ENCODE data around the gene FBXL22.

Gene FBXL22, protein sequence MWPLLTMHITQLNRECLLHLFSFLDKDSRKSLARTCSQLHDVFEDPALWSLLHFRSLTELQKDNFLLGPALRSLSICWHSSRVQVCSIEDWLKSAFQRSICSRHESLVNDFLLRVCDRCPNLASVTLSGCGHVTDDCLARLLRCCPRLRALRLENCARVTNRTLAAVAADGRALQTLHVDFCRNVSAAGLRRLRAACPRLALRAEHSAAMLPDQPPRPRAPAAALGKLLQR

GRCh38 chr15:63597038-63597790, at the start of gene FBXL22:
FBXL22 (plus strand) TSS chr15:63597387; CDS start chr15:63597393, 6 bp downstream.
- no peak for DNase-seq

GRCh38 chr15:63551400-63551799, 45.8 kb upstream of the FBXL22 start:
- no peak for DNase-seq

DNA sequence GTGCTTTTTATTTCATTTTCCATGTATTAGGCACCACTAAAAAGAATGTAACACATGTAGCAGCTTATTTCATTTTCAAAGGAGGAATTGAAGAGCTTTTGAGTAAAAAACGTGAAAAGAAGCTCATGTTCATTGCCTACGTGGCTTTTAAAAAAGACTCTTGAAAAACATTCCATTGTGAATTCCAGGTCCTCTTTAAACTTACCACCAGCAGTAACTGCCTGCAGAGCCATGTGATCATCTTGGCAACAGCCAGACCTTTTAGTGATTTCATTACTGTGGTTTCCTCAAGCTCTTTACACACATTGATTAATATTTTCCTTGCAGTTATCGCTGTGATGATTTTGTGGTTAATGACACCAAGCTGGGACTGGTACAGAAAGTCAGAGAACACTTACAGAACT, 43.8 kb upstream of the FBXL22 start:
- DNase-seq, result no peak

- DNase-seq, result no peak
Measured at GRCh38 chr15:63554337-63554927, 42.8 kb upstream of the FBXL22 start.

DNA sequence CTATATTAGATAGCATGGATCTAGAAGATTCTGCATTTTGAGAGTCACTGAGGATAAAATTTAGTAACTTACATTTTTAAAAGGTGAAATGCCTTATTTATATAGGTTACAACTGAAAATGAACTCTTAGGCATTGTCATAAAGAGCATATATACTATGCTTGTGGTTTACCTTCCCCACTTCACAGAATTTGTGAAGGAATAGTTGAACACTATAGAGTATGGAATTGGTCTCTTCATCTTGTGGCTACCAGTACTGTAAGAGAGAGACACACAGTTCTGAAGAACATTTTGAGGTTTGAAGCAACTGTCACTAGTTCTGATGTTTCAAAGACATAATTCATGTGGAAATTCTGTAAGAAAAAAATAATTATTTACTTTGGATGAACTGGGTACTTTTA, 41.7 kb upstream of the FBXL22 start:
- DNase-seq, result no peak

GRCh38 chr15:63556246-63556645, 40.9 kb upstream of the FBXL22 start:
- DNase-seq, result no peak

DNA sequence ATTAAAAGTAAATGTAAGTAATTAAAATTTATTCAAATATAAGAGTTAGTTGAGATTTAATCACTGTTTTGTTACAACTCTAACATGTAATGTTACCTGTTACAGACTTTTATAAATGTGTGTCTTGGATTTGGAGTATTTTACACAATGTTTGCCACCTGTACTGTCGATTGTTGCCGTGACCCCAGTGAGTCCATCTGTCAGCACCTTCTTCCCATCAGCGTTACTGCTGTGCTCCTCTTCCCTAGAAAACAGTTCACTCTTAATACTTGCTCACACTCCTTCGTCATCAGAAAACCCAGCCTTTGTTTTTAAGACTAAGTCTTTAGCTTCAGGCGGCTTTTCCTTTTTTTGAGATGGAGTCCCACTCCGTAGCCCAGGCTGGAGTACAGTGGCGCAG, 40.5 kb upstream of the FBXL22 start:
- no peak for DNase-seq

DNA sequence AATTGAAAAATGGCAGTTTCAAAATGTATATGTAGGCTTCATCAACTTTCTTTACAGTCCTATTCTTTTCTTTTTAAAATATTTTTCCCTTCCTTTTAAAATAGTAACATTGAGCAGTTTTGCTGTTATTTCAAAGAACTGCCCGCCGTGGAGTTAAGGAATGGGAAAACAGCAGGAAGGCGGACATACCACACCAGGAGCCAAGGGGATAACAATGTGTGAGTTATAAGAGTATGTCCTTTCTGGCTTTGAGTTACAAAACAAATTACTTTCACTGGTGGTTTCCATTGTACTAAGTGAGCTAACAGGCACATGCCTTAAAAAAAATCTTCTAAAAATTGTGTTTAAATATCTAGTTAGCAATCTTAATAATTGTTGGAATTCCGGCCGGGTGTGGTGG, 37.4 kb upstream of the FBXL22 start:
- no peak for DNase-seq

DNA sequence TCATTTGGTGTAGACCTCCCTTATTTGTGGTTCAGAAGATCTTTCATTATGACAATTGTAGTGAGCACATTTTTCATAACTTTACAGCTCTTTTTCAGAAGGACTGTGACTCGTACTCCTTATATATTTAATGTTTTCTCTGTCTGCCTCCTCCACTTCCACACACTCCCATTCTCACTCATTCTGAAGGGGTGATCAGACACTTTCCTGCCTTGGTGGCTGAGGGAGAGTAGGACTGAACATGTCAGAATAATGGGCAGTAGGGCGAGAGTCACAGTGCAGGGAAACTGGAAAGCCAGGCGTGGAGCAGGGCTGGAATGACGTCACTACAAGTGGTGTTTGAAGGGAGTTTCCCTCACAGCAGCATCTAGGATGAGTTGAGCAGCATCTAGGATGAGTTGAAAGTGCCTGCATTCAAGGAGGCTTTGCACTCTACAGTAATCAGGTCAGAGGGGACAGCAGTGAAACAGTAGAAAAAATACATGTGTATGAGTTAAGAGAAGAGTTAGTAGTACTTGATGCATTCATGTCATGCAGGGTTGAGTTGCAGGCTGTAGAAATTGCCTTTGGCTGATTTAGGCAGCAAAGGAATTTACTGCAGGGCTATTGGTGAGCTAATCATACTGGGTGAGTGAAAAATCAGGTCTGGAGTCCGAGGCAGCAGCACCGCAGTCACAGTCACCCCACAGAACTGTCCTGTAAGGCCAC, 36.3 kb upstream of the FBXL22 start:
- no peak for DNase-seq

- no peak for DNase-seq
Measured at GRCh38 chr15:63564093-63564492, 33.1 kb upstream of the FBXL22 start.

- DNase-seq, result no peak
Measured at GRCh38 chr15:63565536-63566186, 31.5 kb upstream of the FBXL22 start.

DNA sequence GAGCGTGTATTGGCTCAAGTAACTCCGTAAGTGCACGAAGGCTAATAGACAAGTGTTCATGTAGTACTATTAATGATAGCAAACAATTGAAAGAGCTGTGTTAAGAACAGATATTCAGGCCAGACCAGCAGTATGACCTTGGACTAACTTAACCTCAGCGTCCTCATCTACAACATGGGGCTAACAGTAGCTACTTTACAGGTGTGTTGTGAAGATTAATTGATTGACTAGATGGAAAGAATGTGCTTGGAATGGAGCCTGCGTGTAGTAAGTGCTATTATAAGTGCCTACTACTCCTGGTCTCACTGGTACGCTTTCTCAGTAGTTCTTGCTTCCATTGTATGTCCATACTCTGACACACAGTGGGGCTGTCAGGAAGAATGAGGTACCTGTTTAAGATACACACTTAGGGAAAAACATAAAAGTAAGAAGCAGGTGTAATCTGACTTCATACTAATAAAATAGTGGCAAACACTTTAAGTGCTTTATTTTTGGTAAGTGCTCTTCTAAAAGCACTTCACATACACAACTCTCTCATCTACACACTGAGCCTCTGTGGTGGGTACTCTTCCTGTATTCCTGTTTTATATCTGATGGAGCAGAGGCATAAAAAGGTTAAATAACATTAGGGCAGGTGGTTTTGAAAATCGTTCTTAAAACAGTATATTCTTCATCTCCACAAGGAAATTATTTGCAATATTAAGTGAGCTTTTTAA, 24.3 kb upstream of the FBXL22 start:
- DNase-seq, result no peak

- no peak for DNase-seq
Measured at GRCh38 chr15:63573533-63573932, 23.7 kb upstream of the FBXL22 start.

DNA sequence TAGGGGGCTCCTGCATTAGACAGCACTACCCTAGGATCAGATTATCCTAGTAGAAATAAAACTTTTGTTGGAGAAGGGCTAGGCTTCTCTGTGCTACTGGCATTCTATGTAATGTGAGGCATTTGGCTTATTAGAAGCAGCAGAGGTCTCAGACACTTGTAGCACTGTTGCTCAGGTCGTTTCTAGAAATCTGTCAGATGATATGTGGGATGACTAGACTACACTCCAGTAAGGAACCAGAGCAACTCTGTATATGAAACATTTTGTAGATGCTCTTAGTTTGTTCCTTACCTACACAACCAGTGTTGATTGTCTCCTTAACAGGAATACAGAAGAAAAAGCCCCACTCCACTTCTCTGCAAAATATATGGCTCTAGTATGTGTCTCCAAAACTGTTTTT, 21.9 kb upstream of the FBXL22 start:
- DNase-seq, result no peak

- DNase-seq, result no peak
Measured at GRCh38 chr15:63576441-63576840, 20.7 kb upstream of the FBXL22 start.

DNA sequence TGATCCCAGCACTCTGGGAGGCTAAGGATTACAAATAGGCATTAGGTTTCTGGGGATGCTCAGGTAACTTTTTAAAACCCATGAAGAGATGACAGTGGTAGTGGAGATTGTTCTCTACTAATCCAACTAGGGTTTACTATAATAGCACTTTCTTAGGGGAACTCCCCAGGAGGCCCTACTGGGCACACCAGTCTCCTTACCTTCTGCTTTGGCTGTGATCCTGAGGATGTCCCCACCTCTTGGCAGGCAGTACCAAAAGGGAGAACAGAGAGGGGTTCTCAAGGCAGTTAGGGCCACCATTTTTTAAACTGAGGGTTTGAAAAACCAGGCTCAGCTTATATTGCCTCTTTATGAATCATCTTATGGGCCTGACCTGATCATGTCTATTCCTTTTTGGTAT, 15.0 kb upstream of the FBXL22 start:
- DNase-seq, result no peak

GRCh38 chr15:63582718-63583426, 14.3 kb upstream of the FBXL22 start:
- DNase-seq, result no peak

GRCh38 chr15:63586790-63587189, 10.4 kb upstream of the FBXL22 start:
- no peak for DNase-seq

DNA sequence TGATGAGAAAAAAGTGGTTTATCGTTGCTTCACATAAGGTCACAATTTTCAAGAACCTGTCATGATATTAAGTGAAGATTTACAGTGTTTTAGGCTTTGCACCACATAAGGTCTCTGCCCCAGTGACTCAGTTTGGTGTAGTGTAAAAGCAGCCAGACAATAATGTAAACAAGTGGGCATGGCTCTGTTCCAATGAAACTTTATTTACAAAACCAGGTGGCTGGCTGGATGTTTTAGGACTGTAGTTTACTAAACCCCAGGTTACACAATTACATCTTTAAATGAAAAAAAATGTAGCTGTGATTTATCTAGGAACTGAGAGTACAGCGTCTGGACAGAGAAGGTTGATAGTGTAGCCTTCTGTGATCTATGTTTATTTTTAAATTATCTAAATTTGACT, 9.7 kb upstream of the FBXL22 start:
- no peak for DNase-seq

DNA sequence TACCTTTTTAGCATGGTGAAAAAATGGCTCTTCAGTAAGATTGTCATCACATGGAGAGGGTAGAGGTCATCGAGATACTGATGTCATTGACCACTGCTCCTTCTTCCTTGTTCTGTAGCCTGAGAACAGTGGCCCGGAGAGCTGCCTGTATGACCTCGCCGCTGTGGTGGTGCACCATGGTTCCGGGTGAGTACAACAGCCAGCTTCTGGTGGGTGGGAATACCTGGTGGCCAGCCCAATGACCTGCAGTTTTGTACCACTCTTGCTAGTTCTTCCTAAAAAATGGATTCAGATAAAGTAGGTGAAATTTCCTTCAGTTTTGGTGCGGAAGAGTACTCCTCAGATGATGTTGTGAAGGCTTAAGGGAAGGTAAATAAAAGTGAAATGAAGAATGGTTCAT, 8.4 kb upstream of the FBXL22 start:
- no peak for DNase-seq

All from stimulated activated naive CD4-positive, alpha-beta T cell (primary cell).